Medulla oblongata (tissue), 1 donor: ENCODE data around the gene IQCM.

Source experiments
- DNase-seq: peaks from one replicate; pipeline ENCODE4 v3.0.0-alpha.2; 2015; ENCODE audit errors: extremely low spot score

IQCM gene

DNA sequence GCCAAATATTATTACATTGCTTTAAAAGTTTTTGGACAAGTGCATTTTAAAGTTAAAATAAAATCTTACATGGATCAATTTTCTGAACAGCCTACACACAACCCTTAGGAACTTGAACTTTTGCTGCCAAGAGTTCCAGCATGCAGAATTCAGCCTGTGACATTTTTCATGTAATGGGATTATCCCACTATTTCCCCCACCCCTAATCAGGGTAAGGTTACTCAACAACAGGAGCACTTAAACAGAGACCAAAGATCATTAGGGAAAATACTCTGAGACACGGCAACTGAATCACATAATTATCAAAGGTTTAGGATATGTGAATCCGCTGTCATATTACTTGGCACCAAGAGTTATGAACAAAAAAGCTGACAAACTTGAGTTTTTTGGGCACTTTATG is 47.2 kb downstream of the IQCM start:
- no peak for DNase-seq

DNA sequence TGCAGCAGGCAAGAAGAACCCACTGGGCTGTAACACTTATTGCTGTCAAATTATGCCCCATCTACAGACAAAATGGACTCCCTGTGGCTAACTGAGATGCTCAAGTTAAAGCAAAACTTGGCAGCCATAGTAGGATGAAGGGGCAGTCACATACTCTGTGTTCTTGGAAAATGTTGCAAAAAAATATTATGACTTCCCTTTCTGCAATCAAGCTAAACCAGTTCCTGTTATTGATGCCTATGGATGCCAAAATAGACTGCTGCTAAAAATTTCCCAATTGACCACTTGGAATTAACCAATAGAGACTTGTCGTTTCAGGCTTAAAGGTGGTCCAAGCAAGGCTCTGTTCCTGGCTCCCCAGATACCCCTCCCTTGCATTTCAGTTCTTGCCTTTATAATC is 49.5 kb downstream of the IQCM start:
- DNase-seq = no peak

DNA sequence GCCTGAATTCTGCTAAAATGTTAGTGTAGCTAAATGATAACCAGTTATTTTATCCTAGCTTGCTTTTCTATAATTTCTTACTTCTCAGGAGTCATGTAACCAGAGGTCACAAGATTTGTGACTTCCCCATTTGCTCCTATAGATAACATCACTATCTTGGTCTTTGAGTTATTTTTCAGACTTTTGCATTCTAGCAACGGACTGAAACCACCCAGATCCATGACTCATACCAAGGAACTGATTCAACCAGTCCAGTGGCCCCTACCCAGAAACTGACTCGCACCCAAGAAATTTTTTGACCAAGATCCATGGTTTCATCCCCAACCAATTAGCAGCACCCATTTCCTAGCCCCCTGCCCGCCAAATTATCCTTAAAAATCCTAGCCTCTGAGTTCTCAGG is 50.0 kb downstream of the IQCM start:
- no peak for DNase-seq

DNA sequence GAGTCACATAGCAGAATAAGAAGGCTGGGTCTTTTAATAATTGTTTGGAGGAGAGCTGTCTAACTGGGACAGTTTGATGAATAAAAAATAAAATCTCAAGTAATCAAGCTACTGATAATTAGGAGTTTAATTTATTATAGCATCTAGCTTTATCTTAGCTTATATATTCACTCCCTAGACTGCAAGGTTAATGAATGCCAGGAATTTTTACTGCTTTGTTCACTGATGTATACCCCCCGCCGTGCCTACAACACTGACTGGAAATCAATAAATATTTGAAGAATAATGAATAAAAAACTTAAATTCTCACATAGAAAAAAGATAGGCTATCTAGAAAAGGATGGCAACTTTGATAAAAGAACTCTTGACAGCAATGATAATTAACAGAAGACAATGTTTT is 59.7 kb downstream of the IQCM start:
- no peak for DNase-seq

DNA sequence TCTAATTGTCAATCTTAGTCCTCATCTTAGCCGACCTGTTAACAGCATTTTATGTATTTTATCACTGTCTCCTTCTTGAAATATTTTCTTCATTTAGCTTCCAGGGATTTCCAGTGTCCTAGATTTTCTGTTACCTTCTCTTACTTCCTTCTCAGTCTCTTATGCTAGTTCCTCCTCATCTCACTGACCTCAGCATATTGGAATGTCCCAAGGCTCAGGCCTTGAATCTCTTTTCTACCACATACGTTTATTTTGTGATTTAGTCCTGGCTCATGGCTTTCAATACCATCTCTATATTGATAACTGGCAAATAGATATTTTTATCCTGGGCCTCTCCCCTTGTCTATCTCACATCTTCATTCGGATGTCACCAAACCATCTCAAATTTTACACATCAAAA is 61.1 kb downstream of the IQCM start:
- DNase-seq = no peak

DNA sequence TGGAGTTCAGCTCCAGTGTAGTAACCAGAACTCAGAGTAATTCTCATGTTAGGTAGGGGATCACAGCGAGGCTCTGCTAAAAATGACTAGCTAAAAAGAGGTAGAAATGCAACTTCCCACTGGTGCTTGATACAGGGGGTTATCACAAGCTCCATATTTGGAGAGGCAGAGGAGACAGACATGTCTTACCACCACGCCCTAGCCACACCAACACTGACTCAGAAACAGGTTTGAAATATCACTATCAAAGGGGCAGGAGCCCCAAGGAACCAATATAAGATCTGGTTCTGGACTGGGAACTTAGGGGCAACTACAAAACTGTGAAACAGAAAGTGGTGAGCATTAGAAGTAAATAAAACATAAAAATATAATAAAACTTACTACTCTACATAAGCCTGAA is 62.9 kb downstream of the IQCM start:
- no peak for DNase-seq

DNA sequence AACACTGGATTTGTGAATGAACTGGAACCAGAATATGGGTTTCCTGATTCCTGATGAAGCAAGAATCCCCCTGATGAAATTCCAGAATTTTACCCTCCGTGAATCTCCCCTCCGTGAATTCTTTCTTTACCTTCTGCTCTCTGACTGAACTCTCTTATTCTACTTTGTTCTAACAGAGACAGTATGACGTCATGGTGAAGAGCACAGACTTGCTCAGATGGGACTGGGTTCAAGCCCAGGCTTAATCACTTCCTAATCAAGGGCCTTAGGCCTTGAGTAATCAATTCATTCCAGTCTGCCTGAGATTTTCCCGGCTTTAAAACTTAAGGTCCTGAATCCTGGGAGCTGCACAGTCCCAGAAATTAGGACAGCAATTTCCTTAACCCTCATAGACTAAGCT is 64.5 kb downstream of the IQCM start:
- no peak for DNase-seq

DNA sequence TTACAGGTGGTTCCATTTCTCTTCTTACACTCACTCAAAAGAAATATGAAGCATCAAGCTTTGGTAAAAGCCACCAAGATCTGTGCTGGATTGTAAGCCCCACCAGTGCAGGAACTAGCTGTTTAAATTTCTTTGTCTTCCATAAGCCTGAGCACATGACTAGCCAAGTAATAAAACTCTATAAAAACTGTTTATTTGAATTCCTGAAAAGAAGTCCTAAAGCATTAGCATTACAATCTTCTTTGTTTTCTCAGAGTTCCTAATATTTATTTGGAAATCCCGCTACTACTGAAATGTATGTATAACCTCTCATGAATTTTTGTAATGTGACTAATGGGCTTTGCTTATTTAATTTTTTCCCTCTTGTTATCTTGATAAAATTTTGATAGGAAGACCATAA is 65.9 kb downstream of the IQCM start:
- no peak for DNase-seq

DNA sequence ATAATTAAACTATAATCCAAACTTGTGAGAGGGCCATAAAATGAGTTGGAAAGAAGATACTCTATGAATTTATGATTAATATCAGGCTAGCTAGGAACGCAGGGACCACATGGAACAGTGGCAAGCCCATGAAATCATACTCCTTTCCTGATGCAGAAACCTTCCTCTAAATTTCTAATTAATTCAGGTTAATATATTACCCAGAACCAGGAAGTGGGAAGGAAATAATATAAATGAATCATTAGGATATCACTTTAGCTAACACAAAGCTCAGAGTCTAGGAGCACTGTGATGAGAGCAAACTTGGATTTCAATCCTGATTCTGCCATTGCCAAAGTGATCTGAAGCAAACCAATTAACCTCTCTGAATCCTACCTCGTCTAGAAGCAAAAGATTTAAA is 68.0 kb downstream of the IQCM start:
- no peak for DNase-seq

DNA sequence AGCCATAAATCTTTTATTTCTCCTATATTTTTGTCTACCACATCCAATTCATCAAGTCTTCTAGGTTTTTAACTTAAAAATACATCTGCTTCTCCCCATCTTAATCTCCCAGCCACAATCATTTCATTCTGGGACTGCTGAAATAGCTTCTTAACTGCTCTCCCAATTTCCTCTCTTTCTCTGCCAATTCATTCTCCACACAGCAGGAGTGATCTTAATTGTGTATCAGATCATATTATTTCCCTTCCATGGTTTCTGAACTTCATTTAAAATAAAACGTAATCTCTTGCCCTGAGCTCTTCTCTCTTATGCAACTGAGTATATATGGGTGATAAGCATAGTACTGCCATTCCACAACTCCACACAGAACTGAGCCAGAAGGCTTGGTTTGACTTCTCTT is 69.4 kb downstream of the IQCM start:
- DNase-seq = no peak

DNA sequence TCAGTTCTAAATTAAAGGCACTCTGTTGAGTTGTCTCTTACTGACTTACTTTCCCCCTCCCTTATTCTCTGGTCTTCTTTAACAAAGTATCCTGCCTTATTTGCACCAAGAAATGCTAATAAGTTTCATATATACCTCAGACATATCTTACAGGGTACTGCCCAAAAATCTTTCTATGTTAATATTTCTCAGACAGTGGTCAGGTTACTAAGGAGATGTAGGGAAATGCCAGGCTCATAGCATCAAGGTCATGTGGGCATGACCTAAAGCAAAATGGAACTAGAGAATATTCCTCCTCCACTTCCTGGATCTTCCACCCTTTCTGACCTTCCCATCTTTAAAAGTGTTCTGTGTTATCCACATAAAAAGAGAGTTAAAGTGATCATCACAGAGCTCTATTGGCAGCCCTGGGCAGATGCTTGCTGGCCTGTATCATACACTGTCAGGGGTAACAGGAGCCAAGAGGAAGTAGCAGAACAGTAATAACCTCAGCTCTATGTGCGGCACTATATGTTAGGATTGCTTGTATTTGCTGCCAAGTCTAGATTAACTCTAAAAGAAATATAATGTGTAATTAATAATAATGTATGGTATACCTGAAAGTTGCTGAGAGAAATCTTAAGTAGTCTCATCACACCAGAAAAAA is 74.3 kb downstream of the IQCM start:
- no peak for DNase-seq

DNA sequence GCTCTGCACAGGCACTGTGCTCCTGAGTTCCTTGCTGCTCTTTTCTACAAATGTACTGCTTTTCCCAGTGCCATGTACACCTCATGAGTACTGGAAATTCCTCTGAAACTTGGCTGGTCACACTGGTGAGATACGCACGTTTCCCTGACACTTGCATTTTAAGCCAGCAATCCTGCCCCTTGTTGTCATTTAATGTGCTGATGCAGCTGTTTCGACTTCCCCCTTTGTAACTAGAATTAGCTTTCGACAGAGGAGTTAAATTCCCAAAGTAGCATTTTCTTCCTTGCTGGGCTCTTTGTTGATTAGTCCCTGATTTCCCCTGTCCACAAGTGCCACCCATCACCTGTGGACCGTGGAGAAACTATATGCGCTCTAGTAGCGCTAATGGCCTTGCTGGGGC is 77.5 kb downstream of the IQCM start:
- DNase-seq = no peak

DNA sequence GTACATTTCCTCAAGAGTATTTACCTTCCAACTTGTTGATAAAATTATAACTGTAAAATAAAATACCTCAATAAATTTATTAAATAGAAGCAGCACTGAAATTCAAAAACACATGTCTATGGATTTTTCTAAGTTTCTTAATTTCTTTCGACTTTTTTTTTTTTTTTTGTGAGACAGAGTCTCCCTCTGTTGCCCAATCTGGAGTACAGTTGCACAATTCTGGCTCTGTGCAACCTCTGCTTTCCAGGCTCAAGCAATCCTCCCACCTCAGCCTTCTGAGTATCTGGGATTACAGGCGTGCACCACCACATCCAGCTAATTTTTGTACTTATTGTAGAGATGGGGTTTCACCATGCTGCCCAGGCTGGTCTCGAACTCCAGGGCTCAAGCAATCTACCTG is 79.8 kb downstream of the IQCM start:
- no peak for DNase-seq

DNA sequence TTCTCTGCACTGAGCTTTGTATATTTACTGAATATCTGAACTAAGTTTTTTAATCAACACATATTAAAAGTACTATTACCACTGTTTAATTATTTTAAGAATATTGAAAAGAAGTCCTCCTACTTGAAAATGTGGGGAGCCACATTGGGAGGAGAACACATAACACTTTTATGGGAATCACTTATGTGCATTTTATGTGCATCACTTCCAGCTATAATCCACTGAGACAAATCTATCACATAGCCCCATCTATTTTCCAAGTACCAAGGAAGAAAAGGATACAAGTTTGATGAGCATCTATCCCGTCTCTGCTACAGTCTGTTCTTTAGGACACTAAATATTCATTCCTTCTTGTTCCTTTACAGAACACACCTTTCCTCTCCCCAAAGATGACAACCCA is 87.2 kb downstream of the IQCM start:
- no peak for DNase-seq

DNA sequence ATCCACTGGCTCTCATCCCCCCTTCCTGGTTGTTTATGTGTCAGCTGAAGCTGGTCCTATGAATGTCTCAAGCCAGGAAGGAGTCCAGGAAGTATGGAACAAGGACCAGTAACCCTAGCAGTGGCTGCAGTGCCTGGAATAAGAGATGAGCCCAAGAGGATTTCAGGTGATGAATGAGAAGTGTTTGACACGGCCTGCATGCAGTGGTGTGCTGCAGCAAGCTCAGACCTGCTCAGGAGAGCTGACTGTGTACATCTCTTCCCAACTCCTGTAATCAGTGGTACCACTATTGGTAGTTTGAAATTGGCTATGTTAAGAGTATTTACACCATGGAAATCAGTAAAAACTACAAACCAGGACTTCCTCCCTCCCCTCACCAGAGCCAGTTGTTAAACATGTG is 88.0 kb downstream of the IQCM start:
- DNase-seq = no peak

DNA sequence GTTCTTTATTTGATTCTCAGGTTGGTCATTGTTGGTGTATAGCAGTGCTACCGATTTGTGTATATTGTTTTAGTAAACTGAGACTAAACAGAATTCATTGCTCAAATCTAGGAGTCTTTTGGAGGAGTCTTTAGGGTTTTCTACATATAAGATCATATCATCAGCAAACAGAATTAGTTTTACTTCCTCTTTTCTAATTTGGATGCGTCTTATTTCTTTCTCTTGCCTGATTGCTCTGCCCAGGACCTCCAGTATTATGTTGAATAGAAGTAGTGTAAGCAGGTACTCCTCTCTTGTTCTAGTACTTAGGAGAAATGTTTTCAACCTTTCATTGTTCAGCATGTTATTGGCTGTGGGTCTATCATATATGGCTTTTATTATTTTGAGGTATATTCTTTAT is 92.6 kb downstream of the IQCM start:
- no peak for DNase-seq

DNA sequence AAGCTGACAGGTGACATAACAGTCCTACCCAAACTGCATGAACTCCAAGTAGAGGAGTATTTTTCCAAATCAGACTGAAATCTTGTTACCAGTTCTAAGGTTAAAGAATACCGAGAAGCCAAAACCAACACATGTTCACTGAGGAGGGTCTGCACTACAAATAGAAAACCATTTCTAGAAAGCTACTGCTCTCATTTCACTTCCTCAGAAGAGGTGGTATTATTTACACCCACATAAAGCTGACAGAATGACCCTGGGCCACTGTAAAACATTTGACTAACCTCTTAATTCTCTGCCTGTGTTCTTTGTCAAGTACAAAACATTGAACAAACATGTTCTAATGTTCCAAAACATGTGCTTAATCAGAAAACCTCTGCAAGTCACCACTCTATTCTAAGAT is 95.8 kb downstream of the IQCM start:
- no peak for DNase-seq

DNA sequence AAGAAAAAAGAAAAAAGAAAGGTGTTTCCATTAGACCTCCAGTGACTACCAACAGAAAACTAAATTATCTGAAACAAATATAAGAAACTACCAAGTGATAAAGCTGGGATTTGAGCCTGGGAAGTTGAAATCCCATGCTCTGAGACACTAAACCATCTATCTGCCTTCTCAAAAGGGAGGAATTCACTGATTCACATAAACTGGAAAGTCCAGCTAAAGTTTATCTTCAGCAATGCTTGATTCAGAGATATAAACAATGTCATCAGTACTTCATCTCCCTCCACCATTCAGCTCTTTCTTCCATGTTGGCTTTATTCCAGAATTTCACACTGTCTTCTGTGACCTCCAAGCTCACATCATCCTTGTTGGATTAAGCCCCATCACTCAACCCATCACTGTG is 96.3 kb downstream of the IQCM start:
- no peak for DNase-seq

DNA sequence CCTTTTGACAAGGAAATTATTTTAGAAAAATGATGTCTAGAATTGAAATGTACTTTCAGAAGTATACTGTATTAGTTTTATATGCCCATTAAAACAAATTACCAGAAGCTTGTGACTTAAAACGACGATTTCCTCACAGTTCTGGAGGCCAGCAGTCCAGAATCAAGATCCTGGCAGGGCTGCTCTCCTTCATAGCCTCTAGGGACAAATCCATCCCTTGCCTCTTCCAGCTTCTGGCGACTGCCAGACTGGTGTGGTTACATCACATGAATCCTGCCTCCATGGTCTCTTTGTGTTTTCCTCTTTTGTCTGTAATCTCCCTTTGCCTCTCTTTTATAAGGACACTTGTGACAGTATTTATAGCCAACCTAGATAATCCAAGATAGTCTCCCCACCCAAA is 97.1 kb downstream of the IQCM start:
- no peak for DNase-seq

DNA sequence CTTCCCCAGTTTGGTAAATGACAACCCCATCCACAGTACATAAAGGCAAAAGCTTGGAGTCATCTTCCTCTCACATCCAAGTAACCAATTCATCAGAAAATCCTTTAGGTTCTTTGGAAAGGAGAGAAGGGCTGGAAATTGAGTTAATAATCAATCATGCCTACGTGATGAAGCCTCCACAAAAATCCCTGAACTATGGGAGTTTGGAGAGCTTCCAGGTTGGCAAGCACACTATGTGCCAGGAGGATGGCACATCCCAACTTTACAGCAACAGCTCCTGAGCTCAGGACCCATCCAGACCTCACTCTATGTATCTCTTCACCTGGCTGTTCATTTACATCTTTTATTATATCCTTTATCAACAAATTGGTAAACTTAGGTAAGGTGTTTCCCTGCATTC is 98.9 kb downstream of the IQCM start:
- no peak for DNase-seq

DNA sequence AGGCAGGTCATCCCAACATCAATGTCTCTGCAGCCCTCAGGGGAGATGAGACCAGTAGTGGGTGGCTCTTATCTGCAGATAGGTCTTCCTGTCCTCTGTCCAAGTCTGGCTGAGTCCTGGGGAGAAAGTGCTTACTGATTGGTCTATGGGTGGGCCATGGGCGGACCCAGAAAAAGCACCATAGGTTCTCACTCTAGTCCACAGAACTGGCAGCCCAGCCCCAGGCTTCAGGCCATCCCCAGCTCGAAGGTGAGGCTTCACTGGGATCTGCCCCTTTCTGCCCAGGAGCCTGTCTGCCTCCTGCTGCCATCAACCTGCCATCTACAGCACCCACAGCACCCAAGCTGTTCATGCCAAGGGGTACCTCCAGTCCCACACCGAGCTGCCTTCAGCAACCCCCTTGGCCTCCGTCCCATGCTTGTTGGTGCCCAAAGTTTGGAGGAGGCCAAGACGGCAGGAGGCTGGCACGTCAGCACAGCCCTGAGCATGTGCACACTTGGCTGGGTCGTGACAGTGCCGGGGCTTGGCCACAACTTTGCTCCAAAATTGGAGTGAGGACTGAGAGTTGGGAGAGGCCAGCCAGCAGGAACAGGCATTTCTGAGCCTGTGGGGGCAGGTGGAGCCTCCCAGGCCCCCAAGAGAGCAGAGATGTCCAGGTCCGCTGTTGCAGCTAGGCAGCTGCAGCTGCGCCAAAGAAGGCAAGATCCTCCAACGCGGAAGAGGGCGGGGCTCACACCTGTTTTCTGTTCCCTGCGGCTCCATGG is 99.6 kb downstream of the IQCM start:
- no peak for DNase-seq

DNA sequence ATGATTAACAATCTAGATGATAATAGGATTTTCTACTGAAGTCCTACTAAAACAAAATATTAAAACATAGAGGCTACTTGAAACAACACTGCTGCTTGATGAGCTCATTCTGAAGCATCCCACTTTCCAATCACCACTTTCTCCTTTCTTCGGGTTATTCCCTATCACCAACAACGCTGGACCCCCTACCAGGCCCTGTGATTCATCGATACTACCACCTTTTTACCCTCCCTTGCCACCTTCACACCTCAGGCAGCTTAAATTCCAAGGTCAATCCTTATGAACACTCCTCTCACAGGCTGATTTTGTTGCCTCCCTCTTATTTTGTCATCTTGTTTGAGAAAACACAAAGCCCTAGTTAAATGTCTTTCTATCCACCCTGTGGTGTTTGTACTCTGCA is 102.6 kb downstream of the IQCM start:
- no peak for DNase-seq

DNA sequence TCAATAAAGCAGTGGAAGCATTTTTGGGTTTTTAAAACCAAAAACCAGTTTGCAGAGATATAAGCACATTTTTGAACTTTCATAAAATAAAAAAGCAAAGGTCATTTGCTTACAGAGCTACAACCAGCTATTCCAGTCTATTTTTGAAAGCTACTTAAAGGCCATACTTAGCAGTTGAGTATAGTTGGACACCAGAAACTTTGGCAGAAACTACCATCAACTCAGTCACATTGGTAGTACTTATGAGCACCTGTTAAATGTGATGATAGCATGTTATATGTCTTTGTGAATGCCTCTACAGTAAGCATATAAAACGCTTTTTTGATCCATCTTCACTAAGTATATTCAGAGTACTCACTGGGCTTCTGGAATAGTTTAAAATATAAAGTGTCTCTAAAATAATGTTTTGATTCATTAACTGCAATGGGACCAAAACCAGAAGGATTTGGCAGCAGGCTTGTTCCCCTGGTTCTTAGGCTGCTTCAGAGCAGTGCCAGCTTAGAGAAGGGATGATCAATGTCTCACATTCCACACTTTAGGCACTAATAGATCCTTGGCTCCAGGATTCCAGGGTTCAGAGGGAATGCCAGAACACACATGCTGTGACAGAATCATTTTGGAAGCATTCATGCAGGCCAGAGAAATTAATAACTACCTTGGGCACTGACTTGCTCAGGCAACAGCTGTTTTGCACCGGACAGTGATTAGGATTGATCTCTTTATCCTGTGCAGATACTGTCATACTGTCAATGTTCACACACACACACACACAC is 103.9 kb downstream of the IQCM start:
- DNase-seq = no peak
